Measurements from ENCODE around the gene MAN1A2.

DNA sequence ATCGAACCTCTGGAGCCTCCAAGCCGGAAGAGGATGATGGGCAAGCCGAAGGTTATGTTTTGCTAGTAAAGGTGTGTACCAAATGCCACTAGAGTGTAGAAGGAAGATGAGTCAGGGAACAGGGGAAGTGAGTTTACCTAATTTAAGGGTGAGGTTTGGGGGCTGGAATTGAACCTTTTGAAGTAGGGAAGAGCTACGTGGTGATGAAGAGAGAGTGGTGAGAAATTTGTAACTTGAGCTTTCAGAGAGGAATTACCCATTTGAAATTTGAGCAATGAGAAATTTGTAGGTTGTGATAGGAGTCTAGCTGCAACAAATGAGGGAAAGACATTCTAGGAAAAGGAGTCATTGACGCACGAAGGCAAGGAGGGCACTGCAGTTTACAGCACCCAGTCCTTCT is 168.6 kb downstream of the MAN1A2 start:
- TF ChIP-seq, protein P1, sequence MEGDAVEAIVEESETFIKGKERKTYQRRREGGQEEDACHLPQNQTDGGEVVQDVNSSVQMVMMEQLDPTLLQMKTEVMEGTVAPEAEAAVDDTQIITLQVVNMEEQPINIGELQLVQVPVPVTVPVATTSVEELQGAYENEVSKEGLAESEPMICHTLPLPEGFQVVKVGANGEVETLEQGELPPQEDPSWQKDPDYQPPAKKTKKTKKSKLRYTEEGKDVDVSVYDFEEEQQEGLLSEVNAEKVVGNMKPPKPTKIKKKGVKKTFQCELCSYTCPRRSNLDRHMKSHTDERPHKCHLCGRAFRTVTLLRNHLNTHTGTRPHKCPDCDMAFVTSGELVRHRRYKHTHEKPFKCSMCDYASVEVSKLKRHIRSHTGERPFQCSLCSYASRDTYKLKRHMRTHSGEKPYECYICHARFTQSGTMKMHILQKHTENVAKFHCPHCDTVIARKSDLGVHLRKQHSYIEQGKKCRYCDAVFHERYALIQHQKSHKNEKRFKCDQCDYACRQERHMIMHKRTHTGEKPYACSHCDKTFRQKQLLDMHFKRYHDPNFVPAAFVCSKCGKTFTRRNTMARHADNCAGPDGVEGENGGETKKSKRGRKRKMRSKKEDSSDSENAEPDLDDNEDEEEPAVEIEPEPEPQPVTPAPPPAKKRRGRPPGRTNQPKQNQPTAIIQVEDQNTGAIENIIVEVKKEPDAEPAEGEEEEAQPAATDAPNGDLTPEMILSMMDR (IDR thresholded peaks at IDR 0.05), result no peak
- TF ChIP-seq POLR2AphosphoS5 (IDR thresholded peaks at IDR 0.05) (no peak), POLR2A (IDR thresholded peaks at IDR 0.05) (no peak)
